ENCODE results near the gene SULF2.

GRCh38 chr20:47684306-47685080, 100.8 kb downstream of the SULF2 start:
- TF ChIP-seq CTCF (conservative IDR thresholded peaks at IDR 0.05) (no peak), EZH2 (IDR thresholded peaks at IDR 0.05; ENCODE audit: low read depth) (no peak)

All from PC-9 (cell line).